K562 (cell line): ENCODE results near the gene RAB14. TPM values are rescaled to one million over a fixed set of nuclear protein-coding genes. Genes with fewer than 3 reads are reported as not detected.
"Not testable (repeated sequence)": the region's sequence is repeated elsewhere in the genome, so short reads cannot be mapped to it uniquely, and the experiment has no call there.

ENCODE experiments used
- ATAC-seq: fragments of 200-7000 bp; cut with Tn5 transposase; 3 replicates; pipeline ENCODE4 v1.9.1; 2020; ENCODE audit warnings: moderate library complexity
- BruUV-seq: library from RNA; stranded (reverse); fragments of 400-500 nt; replicated peaks from 2 replicates; lab custom pipeline; 2021; lab: Mats Ljungman, UMichigan
- CTCF ChIA-PET: fragments of 300-600 bp; formaldehyde crosslinking; extraction: SDS; loops from one replicate; lab custom pipeline; 2021; ENCODE audit warnings: low intra/inter-chr PET ratio; lab: Yijun Ruan, JAX
- POLR2A ChIA-PET: fragments of 300-600, 350-650 bp; sonication (Branson Sonifier 250); formaldehyde crosslinking; extraction: SDS; loops from one replicate; lab custom pipeline; 2021; ENCODE audit warnings: antibody characterized with exemption, inconsistent platforms; lab: Yijun Ruan, JAX
- DNase-seq, 4 experiments: peaks; one replicate each; pipeline versions ENCODE4 v3.0.0 to v3.0.0-alpha.2; 2011 to 2018; ENCODE audit warnings: low spot score in 3 of 4, mixed read lengths in 3 of 4; ENCODE audit errors: extremely low read depth in 1 of 4
- FAIRE-seq: peaks from 2 replicates; lab custom pipeline; 2011; peaks lifted over from hg19 to GRCh38; lab: Jason Lieb, UNC
- H2AFZ ChIP-seq: 2 replicates; pipeline ENCODE4 v1.6.0; 2011; ENCODE audit warnings: low read depth, low read length, control low read depth, inconsistent platforms
- H3K27ac ChIP-seq: fragments of 200-600 bp; 3 replicates; pipeline ENCODE4 v1.8.0; 2011; ENCODE audit warnings: low read depth, mild to moderate bottlenecking, control low read depth, inconsistent platforms, low read length, moderate library complexity, mixed read lengths; ENCODE audit errors: extremely low read depth
- H3K27me3 ChIP-seq, 2 experiments: fragments of 300-600 bp in 1 of 2; 2 replicates in 1 of 2; 3 replicates in 1 of 2; pipeline versions ENCODE4 v1.6.0 to v1.8.0; 2011; ENCODE audit warnings: inconsistent platforms in 2 of 2, low read length in 2 of 2, mild to moderate bottlenecking in 1 of 2, mixed read lengths in 1 of 2, moderate library complexity in 1 of 2; ENCODE audit not compliant: control insufficient read depth in 2 of 2, insufficient read depth in 2 of 2
- H3K36me3 ChIP-seq: fragments of 300-600 bp; 3 replicates; pipeline ENCODE4 v1.8.0; 2011; ENCODE audit warnings: mild to moderate bottlenecking, low read length, inconsistent platforms; ENCODE audit not compliant: control insufficient read depth, insufficient read depth
- H3K4me1 ChIP-seq, 2 experiments: fragments of 200-600 bp in 1 of 2; replicated peaks in 1 of 2; 2 replicates in 1 of 2; 3 replicates in 1 of 2; pipeline versions ENCODE4 v1.5.1 to v1.8.0; 2011; ENCODE audit warnings: inconsistent platforms in 2 of 2, low read length in 2 of 2, mild to moderate bottlenecking in 1 of 2, mixed read lengths in 1 of 2, moderate library complexity in 1 of 2; ENCODE audit not compliant: control insufficient read depth in 2 of 2, insufficient read depth in 2 of 2
- H3K4me2 ChIP-seq: 2 replicates; pipeline ENCODE4 v1.6.1; 2011; ENCODE audit warnings: low read length, control low read depth, inconsistent platforms, mixed read lengths; ENCODE audit not compliant: insufficient read depth
- H3K4me3 ChIP-seq: fragments of 200-600 bp; sonication (generic), shearing (Covaris generic); 2 replicates; pipeline ENCODE4 v1.5.1; 2016; ENCODE audit warnings: control low read depth, inconsistent platforms
- H3K79me2 ChIP-seq: fragments of 200-600 bp; 3 replicates; pipeline ENCODE4 v1.8.0; 2011; ENCODE audit warnings: low read length, inconsistent platforms; ENCODE audit not compliant: control insufficient read depth, insufficient read depth
- H3K9ac ChIP-seq, 2 experiments: 2 replicates each; pipeline versions ENCODE4 v1.6.0 to v1.6.1; 2011; ENCODE audit warnings: low read depth in 2 of 2, low read length in 2 of 2, control low read depth in 1 of 2, inconsistent platforms in 1 of 2, mild to moderate bottlenecking in 1 of 2, mixed read lengths in 1 of 2; ENCODE audit not compliant: insufficient read depth in 1 of 2
- H3K9me1 ChIP-seq: one replicate; pipeline ENCODE4 v1.6.0; 2011; ENCODE audit warnings: inconsistent platforms, mild to moderate bottlenecking, low read length, moderate library complexity; ENCODE audit not compliant: control insufficient read depth, insufficient read depth
- H3K9me3 ChIP-seq: replicated peaks from 2 replicates; pipeline ENCODE4 v1.5.1; 2011; ENCODE audit warnings: low read depth, low read length, inconsistent platforms; ENCODE audit not compliant: control insufficient read depth, insufficient read depth
- H4K20me1 ChIP-seq: replicated peaks from 2 replicates; pipeline ENCODE4 v1.6.1; 2011; ENCODE audit warnings: low read length, inconsistent platforms, mixed read lengths; ENCODE audit not compliant: control insufficient read depth, insufficient read depth
- C11orf30 ChIP-seq: fragments of 450-650 bp; IDR thresholded peaks from 2 replicates; pipeline ENCODE4 v1.6.1; 2016; ENCODE audit warnings: low read depth, mild to moderate bottlenecking
- EWSR1 ChIP-seq: fragments of 450-650 bp; IDR thresholded peaks from 2 replicates; pipeline ENCODE4 v1.6.1; 2018; ENCODE audit warnings: borderline replicate concordance, mild to moderate bottlenecking, low read depth, moderate library complexity; ENCODE audit not compliant: partially characterized antibody
- MAFF ChIP-seq: IDR thresholded peaks from 2 replicates; pipeline ENCODE4 v1.6.1; 2012; ENCODE audit warnings: low read length, improper control_type of control experiment
- MAFG ChIP-seq: fragments of 450-650 bp; conservative IDR thresholded peaks from 2 replicates; pipeline ENCODE4 v1.6.1; 2016; ENCODE audit warnings: missing genetic modification characterization, missing compliant biosample characterization
- MAFK ChIP-seq: IDR thresholded peaks from 2 replicates; pipeline ENCODE4 v1.6.1; 2011; ENCODE audit warnings: low read length, improper control_type of control experiment
- RBBP5 ChIP-seq: fragments of 200-600 bp; sonication (generic); IDR thresholded peaks from 2 replicates; pipeline ENCODE4 v1.6.1; 2012; ENCODE audit warnings: borderline replicate concordance, mild to moderate bottlenecking, low read length, control low read depth, inconsistent platforms; ENCODE audit not compliant: insufficient read depth, poor library complexity, severe bottlenecking
- SUPT5H ChIP-seq: fragments of 450-650 bp; IDR thresholded peaks from 2 replicates; pipeline ENCODE4 v1.6.1; 2016
- U2AF1 ChIP-seq: fragments of 200-400 bp; formaldehyde crosslinking; optimal IDR thresholded peaks from 2 replicates; pipeline ENCODE3; 2017; ENCODE audit warnings: mild to moderate bottlenecking, low read depth, low read length, moderate library complexity
- ZNF121 ChIP-seq: sonication (generic); formaldehyde crosslinking; conservative IDR thresholded peaks from 2 replicates; pipeline ENCODE4 v1.8.0; 2022; ENCODE audit warnings: missing genetic modification reagents
- ZNF316 ChIP-seq: fragments of 450-650 bp; IDR thresholded peaks from 2 replicates; pipeline ENCODE4 v1.6.1; 2016
- WGBS: fragments of 100-300 bp; shearing (Covaris generic); methylation state at CpG from one replicate; pipeline ENCODE4 v1.1.6; 2016; ENCODE audit warnings: low coverage, mixed read lengths; ENCODE audit not compliant: insufficient coverage; ENCODE audit errors: missing lambda C conversion rate; 5-methylcytosine and 5-hydroxymethylcytosine counted together
- in situ Hi-C: fragments of 300-500 bp; cut with MboI; formaldehyde crosslinking; loops from 4 replicates; pipeline ENCODE4 v1.15.0; 2018; ENCODE audit warnings: inconsistent platforms, mixed read lengths
- intact Hi-C: fragments of 100-400 bp; cut with micrococcal nuclease; formaldehyde crosslinking; loops from 2 replicates; pipeline ENCODE4 v1.14.2; 2022
- polyA plus RNA-seq, 8 experiments: library from polyadenylated mRNA; depleted of rRNA in 4 of 8; stranded (reverse) in 5 of 8; unstranded in 3 of 8; fragments of >200 nt; fragmentation: Nextera tagmentation in 2 of 8; fragmentation: Illumina TruSeq in 1 of 8; extraction: Ambion mirVana in 2 of 8; extraction: Trizol in 1 of 8; gene quantifications; 2 replicates each; pipeline versions ENCODE4 v1.2.1 to v1.2.3, GENCODE V29; 2011 to 2014; ENCODE audit warnings: inconsistent platforms in 1 of 8, missing spikeins in 1 of 8
- total RNA-seq, 7 experiments: library from RNA; depleted of rRNA in 6 of 7; stranded (reverse); fragments of >200 nt in 6 of 7; fragmentation: Illumina TruSeq in 2 of 7; extraction: Trizol in 2 of 7; gene quantifications; 2 replicates each; pipeline versions ENCODE4 v1.2.1 to v1.2.3, GENCODE V29; 2011 to 2021; ENCODE audit warnings: low replicate concordance in 1 of 7
- TF ChIP-seq, protein P1 (sequence below): sonication (generic); formaldehyde crosslinking; IDR thresholded peaks from 2 replicates; pipeline ENCODE4 v1.8.0; 2022; ENCODE audit warnings: missing genetic modification reagents, mild to moderate bottlenecking, borderline replicate concordance
- TF ChIP-seq, protein P2 (sequence below): sonication (generic); formaldehyde crosslinking; IDR thresholded peaks from 2 replicates; pipeline ENCODE4 v1.8.0; 2022; ENCODE audit warnings: mild to moderate bottlenecking, missing genetic modification reagents

RAB14 gene
- total and polyA plus RNA-seq, 9 of the 15 experiments (the other 6 are each of a cell fraction or from before 2014, with no cell fraction given) = 10.3 to 41.8 (median 20.9) TPM

DNA sequence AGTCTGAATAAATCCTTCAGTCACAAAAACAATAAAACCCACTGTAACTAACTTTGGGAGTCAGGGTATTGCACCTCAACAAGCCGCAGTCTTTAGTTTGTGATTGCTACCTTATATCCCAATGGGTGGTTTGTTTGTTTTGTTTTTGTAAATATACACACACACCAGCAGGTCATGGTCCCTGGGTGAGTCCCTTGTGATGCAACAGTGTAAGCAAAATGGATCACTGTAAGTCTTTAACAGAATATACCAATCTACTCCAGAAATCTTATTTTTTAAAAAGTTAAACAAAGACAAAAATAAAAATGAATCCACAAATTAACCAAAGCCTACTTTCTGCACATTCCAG lies 22.3 kb downstream of the RAB14 start:
- ATAC-seq, H2AFZ ChIP-seq, H3K9me3 ChIP-seq, CTCF ChIA-PET, DNase-seq, H3K9me1 ChIP-seq, H3K4me1 ChIP-seq, H3K4me3 ChIP-seq, H4K20me1 ChIP-seq, H3K9ac ChIP-seq, H3K4me2 ChIP-seq, H3K27ac ChIP-seq, in situ Hi-C loops, intact Hi-C loops, H3K27me3 ChIP-seq: not testable (repeated sequence)
- peaks cover 14% of the 10 kb centered on the region for H3K79me2 ChIP-seq
- WGBS = 100% methylated on average over 1 of the region's 1 CpG
- H3K36me3 ChIP-seq = peaks cover 90% of the 10 kb centered on the region
- POLR2A ChIA-PET = interaction anchor here (1.6 kb wide), 1 partner anchor 10 kb away, joined by 5 read pairs; no protein-coding TSS in a partner anchor
- peak; percentile 58 for FAIRE-seq
- TSS peak; percentile 21 for BruUV-seq

DNA sequence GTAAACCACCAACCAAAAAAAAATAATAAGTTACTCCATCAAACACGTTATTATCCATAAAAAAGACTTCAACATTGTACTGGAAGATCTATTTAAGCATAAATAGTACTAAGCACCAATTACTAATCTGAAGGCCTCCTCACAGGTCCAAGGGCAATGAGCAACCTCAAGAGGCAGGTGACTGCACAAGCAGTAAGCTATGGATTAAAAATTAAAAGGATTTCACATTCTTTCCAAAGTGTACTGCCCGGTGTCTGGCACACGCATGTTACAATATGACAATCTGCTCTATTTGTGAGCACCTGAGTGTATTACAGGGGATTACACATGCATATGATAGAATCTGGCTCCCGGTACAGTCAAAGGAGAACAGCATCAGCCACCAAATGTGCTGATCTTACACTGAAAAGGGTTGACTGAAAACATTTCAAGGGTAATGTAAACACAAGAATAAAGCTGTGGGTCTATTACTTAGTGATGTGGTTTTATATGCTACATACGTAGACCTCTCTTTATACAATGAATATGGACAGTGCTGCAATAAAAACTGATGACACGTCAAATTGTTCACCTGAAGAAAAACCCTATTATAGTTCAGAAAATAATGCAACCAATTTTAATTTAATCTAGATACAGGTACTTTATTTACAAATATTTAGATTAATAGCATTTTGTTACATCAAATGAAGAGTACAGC lies 22.8 kb downstream of the RAB14 start:
- Histone ChIP-seq H2AFZ (no peak overlapping the region), H3K4me3 (no peak overlapping the region), H3K9me3 (no peaks in the 10 kb centered on the region), H3K27ac (no peak overlapping the region), H3K79me2 (peaks cover 8% of the 10 kb centered on the region; the same call in 1 of the 3 replicates), H3K4me1 (no peaks in the 10 kb centered on the region; a peak in 1 of 5 replicates), H3K27me3 (no peaks in the 10 kb centered on the region), H3K36me3 (peaks cover 89% of the 10 kb centered on the region), H3K9ac (no peak overlapping the region), H4K20me1 (no peaks in the 10 kb centered on the region), H3K4me2 (no peak overlapping the region), H3K9me1 (no peaks in the 10 kb centered on the region)
- ATAC-seq (no peak), DNase-seq (no peak), FAIRE-seq (no peak)
- POLR2A ChIA-PET = interaction anchor here (0.8 to 1.6 kb wide), 2 partner anchors 9 to 10 kb away, joined by 3 to 5 read pairs; no protein-coding TSS in a partner anchor
- 90% methylated on average over 6 of the region's 6 CpGs for WGBS
- intact Hi-C loops = no loop called here
- in situ Hi-C loops = no loop called here
- CTCF ChIA-PET = no interaction called here
- BruUV-seq = no TSS peak
- TF ChIP-seq U2AF1 (no peak), MAFF (peak; percentile 83), RBBP5 (no peak), MAFK (peak; percentile 85), SUPT5H (peak; percentile 37; the same call in 1 of the 2 replicates), ZNF316 (peak; percentile 91), C11orf30 (peak; percentile 78), EWSR1 (no peak), MAFG (peak; percentile 72), ZNF121 (no peak)
- TF ChIP-seq, protein P1, sequence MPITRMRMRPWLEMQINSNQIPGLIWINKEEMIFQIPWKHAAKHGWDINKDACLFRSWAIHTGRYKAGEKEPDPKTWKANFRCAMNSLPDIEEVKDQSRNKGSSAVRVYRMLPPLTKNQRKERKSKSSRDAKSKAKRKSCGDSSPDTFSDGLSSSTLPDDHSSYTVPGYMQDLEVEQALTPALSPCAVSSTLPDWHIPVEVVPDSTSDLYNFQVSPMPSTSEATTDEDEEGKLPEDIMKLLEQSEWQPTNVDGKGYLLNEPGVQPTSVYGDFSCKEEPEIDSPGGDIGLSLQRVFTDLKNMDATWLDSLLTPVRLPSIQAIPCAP (CRISPR knock-in tag) = no peak
- TF ChIP-seq, protein P2, sequence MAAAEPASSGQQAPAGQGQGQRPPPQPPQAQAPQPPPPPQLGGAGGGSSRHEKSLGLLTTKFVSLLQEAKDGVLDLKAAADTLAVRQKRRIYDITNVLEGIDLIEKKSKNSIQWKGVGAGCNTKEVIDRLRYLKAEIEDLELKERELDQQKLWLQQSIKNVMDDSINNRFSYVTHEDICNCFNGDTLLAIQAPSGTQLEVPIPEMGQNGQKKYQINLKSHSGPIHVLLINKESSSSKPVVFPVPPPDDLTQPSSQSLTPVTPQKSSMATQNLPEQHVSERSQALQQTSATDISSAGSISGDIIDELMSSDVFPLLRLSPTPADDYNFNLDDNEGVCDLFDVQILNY (CRISPR knock-in tag) = no peak
